CD4-positive, alpha-beta T cell treated with Interleukin-6 for 4 hours (primary cell): ENCODE data around the gene LRRC74B.
"Not testable (repeated sequence)": the region's sequence is repeated elsewhere in the genome, so short reads cannot be mapped to it uniquely, and the experiment has no call there.

Source experiments
- DNase-seq: peaks from one replicate; pipeline ENCODE4 v3.0.0-alpha.2; 2020; ENCODE audit warnings: mixed read lengths

LRRC74B gene

GRCh38 chr22:21055880-21056319 is 10.2 kb downstream of the LRRC74B start:
- no peak for DNase-seq

- DNase-seq, result not testable (repeated sequence)
These were observed 14.6 kb downstream of the LRRC74B start for GRCh38 chr22:21060363-21060762.

GRCh38 chr22:21061660-21062321 is 16.0 kb downstream of the LRRC74B start:
- DNase-seq, result not testable (repeated sequence)

- not testable (repeated sequence) for DNase-seq
These were observed 18.7 kb downstream of the LRRC74B start for GRCh38 chr22:21064425-21064824.

- no peak for DNase-seq
These were observed 19.4 kb downstream of the LRRC74B start for GRCh38 chr22:21064917-21065864.

GRCh38 chr22:21067075-21067900 is 21.5 kb downstream of the LRRC74B start:
- DNase-seq, result no peak

GRCh38 chr22:21067901-21068680 is 22.3 kb downstream of the LRRC74B start:
- no peak for DNase-seq

GRCh38 chr22:21068681-21069276 is 23.0 kb downstream of the LRRC74B start:
- no peak for DNase-seq

GRCh38 chr22:21069375-21069774 is 23.6 kb downstream of the LRRC74B start:
- DNase-seq, result no peak

- no peak for DNase-seq
These were observed 25.2 kb downstream of the LRRC74B start for GRCh38 chr22:21070690-21071615.

GRCh38 chr22:21071796-21072195 is 26.1 kb downstream of the LRRC74B start:
- not testable (repeated sequence) for DNase-seq

GRCh38 chr22:21073023-21073422 is 27.3 kb downstream of the LRRC74B start:
- DNase-seq, result no peak

- no peak for DNase-seq
These were observed 27.7 kb downstream of the LRRC74B start for GRCh38 chr22:21073482-21073881.

GRCh38 chr22:21074102-21074715 is 28.5 kb downstream of the LRRC74B start:
- DNase-seq, result no peak

GRCh38 chr22:21075516-21076138 is 29.9 kb downstream of the LRRC74B start:
- DNase-seq, result no peak

GRCh38 chr22:21076912-21077625 is 31.3 kb downstream of the LRRC74B start:
- no peak for DNase-seq

GRCh38 chr22:21077884-21078508 is 32.2 kb downstream of the LRRC74B start:
- no peak for DNase-seq

- no peak for DNase-seq
These were observed 33.2 kb downstream of the LRRC74B start for GRCh38 chr22:21078916-21079315.
